HEK293 (cell line): ENCODE measurements around the gene GAS1.
A peak's percentile ranks its signal among the peaks of the same experiment; 100 is the strongest.

Experiments
- CTCF ChIA-PET: fragments of 350-600 bp; formaldehyde crosslinking; extraction: SDS; loops from one replicate; lab custom pipeline; 2021; ENCODE audit warnings: antibody characterized with exemption; lab: Yijun Ruan, JAX
- POLR2A ChIA-PET: fragments of 300-600 bp; formaldehyde crosslinking; extraction: SDS; loops from one replicate; lab custom pipeline; 2020; ENCODE audit warnings: antibody characterized with exemption, inconsistent platforms; lab: Yijun Ruan, JAX
- H3K27ac ChIP-seq: fragments of 200-500 bp; sonication (Bioruptor generic); 2 replicates; pipeline ENCODE4 v1.5.1; 2014; ENCODE audit warnings: low read depth, low read length, control low read depth, inconsistent platforms; ENCODE audit errors: extremely low read depth
- H3K36me3 ChIP-seq, 2 experiments: fragments of 200-500 bp in 1 of 2; sonication (Bioruptor generic) in 1 of 2; 1 replicate in 1 of 2; 2 replicates in 1 of 2; pipeline ENCODE4 v1.5.1; 2014 to 2017; ENCODE audit warnings: inconsistent platforms in 2 of 2, low read length in 2 of 2; ENCODE audit not compliant: control insufficient read depth in 2 of 2, insufficient read depth in 1 of 2
- H3K4me1 ChIP-seq: fragments of 200-500 bp; sonication (Bioruptor generic); 2 replicates; pipeline ENCODE4 v1.5.1; 2014; ENCODE audit warnings: mild to moderate bottlenecking, low read length, inconsistent platforms; ENCODE audit not compliant: control insufficient read depth, insufficient read depth
- H3K4me3 ChIP-seq: 2 replicates; pipeline ENCODE4 v1.5.1; 2011; ENCODE audit warnings: low read depth, mild to moderate bottlenecking, control low read depth, low read length, moderate library complexity
- H3K9me3 ChIP-seq: fragments of 200-500 bp; sonication (Bioruptor generic); 2 replicates; pipeline ENCODE4 v1.5.1; 2014; ENCODE audit warnings: low read depth, low read length, inconsistent platforms; ENCODE audit not compliant: control insufficient read depth, insufficient read depth
- MEIS1 ChIP-seq: sonication (generic); formaldehyde crosslinking; IDR thresholded peaks from 2 replicates; pipeline ENCODE4 v1.8.1; 2022; ENCODE audit warnings: missing genetic modification reagents, mild to moderate bottlenecking, borderline replicate concordance
- PRDM10 ChIP-seq: fragments of 450-650 bp; formaldehyde crosslinking; IDR thresholded peaks from 2 replicates; pipeline ENCODE4 v1.5.1; 2016; ENCODE audit warnings: missing biosample characterization, missing genetic modification characterization
- PRDM6 ChIP-seq: fragments of 450-650 bp; formaldehyde crosslinking; IDR thresholded peaks from 2 replicates; pipeline ENCODE4 v1.5.1; 2017; ENCODE audit warnings: missing biosample characterization, missing genetic modification characterization
- YY1 ChIP-seq: fragments of 450-650 bp; formaldehyde crosslinking; IDR thresholded peaks from 2 replicates; pipeline ENCODE4 v1.5.1; 2018; ENCODE audit warnings: missing biosample characterization, missing genetic modification characterization
- ZNF10 ChIP-seq: fragments of 450-650 bp; formaldehyde crosslinking; IDR thresholded peaks from 2 replicates; pipeline ENCODE4 v1.5.1; 2017; ENCODE audit warnings: missing biosample characterization, missing genetic modification characterization
- ZNF248 ChIP-seq: fragments of 450-650 bp; formaldehyde crosslinking; IDR thresholded peaks from 2 replicates; pipeline ENCODE4 v1.5.1; 2017; ENCODE audit warnings: missing biosample characterization, missing genetic modification characterization
- ZNF266 ChIP-seq: fragments of 450-650 bp; formaldehyde crosslinking; IDR thresholded peaks from 2 replicates; pipeline ENCODE4 v1.5.1; 2016; ENCODE audit warnings: missing biosample characterization, missing genetic modification characterization, low read depth
- ZNF302 ChIP-seq: fragments of 450-650 bp; formaldehyde crosslinking; IDR thresholded peaks from 2 replicates; pipeline ENCODE4 v1.5.1; 2016; ENCODE audit warnings: missing biosample characterization, missing genetic modification characterization, low read depth
- ZNF324 ChIP-seq: fragments of 450-650 bp; formaldehyde crosslinking; IDR thresholded peaks from 2 replicates; pipeline ENCODE4 v1.5.1; 2016; ENCODE audit warnings: missing biosample characterization, missing genetic modification characterization
- ZNF521 ChIP-seq: fragments of 450-650 bp; formaldehyde crosslinking; IDR thresholded peaks from 2 replicates; pipeline ENCODE4 v1.5.1; 2017; ENCODE audit warnings: missing biosample characterization, mild to moderate bottlenecking, missing genetic modification characterization
- ZNF624 ChIP-seq: fragments of 450-650 bp; formaldehyde crosslinking; IDR thresholded peaks from 2 replicates; pipeline ENCODE4 v1.5.1; 2017; ENCODE audit warnings: missing biosample characterization, missing genetic modification characterization
- ZNF664 ChIP-seq: fragments of 450-650 bp; formaldehyde crosslinking; IDR thresholded peaks from 2 replicates; pipeline ENCODE4 v1.5.1; 2016; ENCODE audit warnings: missing biosample characterization, missing genetic modification characterization
- ZNF777 ChIP-seq: fragments of 450-650 bp; formaldehyde crosslinking; IDR thresholded peaks from 2 replicates; pipeline ENCODE4 v1.5.1; 2017; ENCODE audit warnings: missing biosample characterization, missing genetic modification characterization, borderline replicate concordance
- ZNF785 ChIP-seq: fragments of 450-650 bp; formaldehyde crosslinking; IDR thresholded peaks from 2 replicates; pipeline ENCODE4 v1.5.1; 2016; ENCODE audit warnings: missing biosample characterization, missing genetic modification characterization
- ZNF843 ChIP-seq: fragments of 450-650 bp; formaldehyde crosslinking; IDR thresholded peaks from 2 replicates; pipeline ENCODE4 v1.5.1; 2016; ENCODE audit warnings: missing biosample characterization, missing genetic modification characterization
- ZSCAN18 ChIP-seq: fragments of 450-650 bp; formaldehyde crosslinking; IDR thresholded peaks from 2 replicates; pipeline ENCODE4 v1.5.1; 2016; ENCODE audit warnings: missing biosample characterization, missing genetic modification characterization

Gene GAS1

GRCh38 chr9:86978922-86979474, 31.7 kb upstream of the GAS1 start:
- Histone ChIP-seq H3K9me3 (no peaks in the 10 kb centered on the region), H3K4me3 (no peak overlapping the region), H3K36me3 (no peaks in the 10 kb centered on the region), H3K27ac (no peak overlapping the region), H3K4me1 (peaks cover 3% of the 10 kb centered on the region)
- ChIA-PET POLR2A (no interaction called here), CTCF (no interaction called here)
- TF ChIP-seq ZNF777 (tag by site-specific recombination) (no peak), ZNF843 (tag by site-specific recombination) (no peak), ZNF521 (tag by site-specific recombination) (no peak), PRDM6 (tag by site-specific recombination) (peak; percentile 21; the same call in 1 of the 2 replicates)

- ChIA-PET POLR2A (no interaction called here), CTCF (no interaction called here)
- Histone ChIP-seq H3K9me3 (no peaks in the 10 kb centered on the region), H3K27ac (no peak overlapping the region), H3K4me1 (no peaks in the 10 kb centered on the region), H3K36me3 (no peaks in the 10 kb centered on the region), H3K4me3 (no peak overlapping the region)
- TF ChIP-seq ZSCAN18 (tag by site-specific recombination) = no peak
- TF ChIP-seq ZNF266 = no peak
- TF ChIP-seq ZNF624 (tag by site-specific recombination) = no peak
- TF ChIP-seq ZNF785 (tag by site-specific recombination) = no peak
- no peak for TF ChIP-seq MEIS1
- TF ChIP-seq ZNF248 = no peak
- no peak for TF ChIP-seq ZNF302 (tag by site-specific recombination)
- no peak for TF ChIP-seq PRDM10 (tag by site-specific recombination)
- TF ChIP-seq ZNF324 (tag by site-specific recombination) = no peak
These were observed 31.1 kb upstream of the GAS1 start for GRCh38 chr9:86978413-86978812.

GRCh38 chr9:86977205-86977835, 30.0 kb upstream of the GAS1 start:
- ChIA-PET POLR2A (no interaction called here), CTCF (no interaction called here)
- Histone ChIP-seq H3K4me1 (no peaks in the 10 kb centered on the region), H3K4me3 (no peak overlapping the region), H3K9me3 (no peaks in the 10 kb centered on the region), H3K36me3 (no peaks in the 10 kb centered on the region), H3K27ac (no peak overlapping the region)
- TF ChIP-seq YY1 (tag by site-specific recombination) = no peak
- TF ChIP-seq ZNF10 (tag by site-specific recombination) = peak; percentile 76; the same call in 1 of the 2 replicates
- no peak for TF ChIP-seq ZNF664 (tag by site-specific recombination)
